Natural killer cell treated with Interleukin-12 subunit alpha and Interleukin-12 subunit beta and Interleukin-15 and Interleukin-18, amount 100 ng/mL, for 72 hours (primary cell): ENCODE data around the gene WTAP. TPM values are rescaled to one million over a fixed set of nuclear protein-coding genes. Genes with fewer than 3 reads are reported as not detected.
A peak's percentile ranks its signal among the peaks of the same experiment; 100 is the strongest.

Experiments used
- ATAC-seq, 2 donors: fragments of 150-1000 bp; cut with Tn5 transposase in 1 of 2; sonication (Bioruptor Pico), chemical (Tn5 transposase) in 1 of 2; 2 replicates each; pipeline ENCODE4 v1.10.0; 2021
- DNase-seq: peaks from one replicate; pipeline ENCODE4 v3.0.0; 2022; ENCODE audit warnings: low spot score
- H3K27ac Mint-ChIP-seq, 2 donors: 1 replicate in 1 of 2; 2 replicates in 1 of 2; pipeline ENCODE4 v1.8.0; 2022; ENCODE audit warnings: mixed read lengths in 2 of 2, mild to moderate bottlenecking in 1 of 2, moderate library complexity in 1 of 2
- H3K27me3 Mint-ChIP-seq, 2 donors: 1 replicate in 1 of 2; 2 replicates in 1 of 2; pipeline ENCODE4 v1.8.0; 2022; ENCODE audit warnings: mixed read lengths in 2 of 2
- H3K36me3 Mint-ChIP-seq: one replicate; pipeline ENCODE4 v1.8.0; 2022; ENCODE audit warnings: mixed read lengths
- H3K4me1 Mint-ChIP-seq, 2 donors: 1 replicate in 1 of 2; 2 replicates in 1 of 2; pipeline ENCODE4 v1.8.0; 2022; ENCODE audit warnings: low read depth in 2 of 2, mixed read lengths in 2 of 2, mild to moderate bottlenecking in 1 of 2
- H3K4me3 Mint-ChIP-seq: one replicate; pipeline ENCODE4 v1.8.0; 2022; ENCODE audit warnings: mixed read lengths
- H3K9me3 Mint-ChIP-seq: 2 replicates; pipeline ENCODE4 v1.8.0; 2022; ENCODE audit warnings: mixed read lengths
- total RNA-seq, 2 donors: library from RNA; stranded (reverse); gene quantifications; one replicate each; pipeline ENCODE4 v1.2.3, GENCODE V29; 2022

Gene WTAP
- 100 to 1,000 TPM in 1 of 2 donors, 10 to 100 TPM in 1; 98.4 to 106 TPM for total RNA-seq

DNA sequence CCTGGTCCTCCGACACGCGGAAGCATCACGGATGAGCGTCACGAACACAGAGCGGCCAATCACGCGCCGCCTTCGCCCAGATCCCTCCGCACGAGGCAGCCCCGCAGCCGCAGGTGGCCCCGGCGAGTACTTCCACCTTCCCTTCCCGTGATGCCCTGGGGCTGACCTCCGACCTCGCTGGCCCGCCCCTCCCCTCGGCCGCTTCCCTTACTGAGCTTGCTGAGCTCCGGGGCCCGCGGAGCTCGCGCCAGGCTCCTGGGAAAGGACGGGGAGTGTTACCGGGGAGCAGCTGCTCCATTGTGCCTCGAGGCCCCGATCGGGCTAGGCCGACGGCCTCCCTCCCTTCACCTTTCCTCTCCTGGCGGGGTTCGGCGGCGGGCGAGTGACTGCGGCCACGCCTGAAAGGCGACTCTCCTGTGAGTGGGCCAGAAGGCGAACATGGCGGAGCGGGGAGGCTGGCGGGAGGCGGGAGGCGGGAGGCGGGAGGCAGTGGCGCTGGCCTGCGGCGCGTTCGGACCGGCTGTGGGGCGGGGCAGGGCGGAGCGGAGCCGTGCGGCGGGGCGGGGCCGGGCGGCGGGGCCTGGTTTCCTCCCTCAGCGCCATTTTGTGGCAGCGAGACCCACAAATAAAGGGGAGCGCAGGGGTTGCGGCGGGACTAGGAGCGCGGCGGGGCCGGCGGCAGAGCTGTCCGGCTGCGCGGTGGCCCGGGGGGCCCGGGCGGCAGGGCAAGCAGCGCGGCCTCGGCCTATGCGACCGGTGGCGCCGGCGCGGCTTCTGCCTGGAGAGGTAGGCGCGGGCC is at the start of gene WTAP:
Gene WTAP (plus strand): TSS at position 589 of the 799 bp plus-strand sequence. CDS start 8,760 bp downstream, outside the sequence.
- no peaks in the 10 kb centered on the region for H3K27me3 Mint-ChIP-seq
- peak within 1 kb of the TSS; percentile 96 to 98 for H3K27ac Mint-ChIP-seq
- ATAC-seq (peak; percentile 94), DNase-seq (peak; percentile 97)
- peak within 1 kb of the TSS; percentile 98 for H3K4me3 Mint-ChIP-seq
- peaks cover 15% of the 10 kb centered on the region for H3K36me3 Mint-ChIP-seq
- peaks cover 30 to 41% of the 10 kb centered on the region in 2 donors for H3K4me1 Mint-ChIP-seq
- H3K9me3 Mint-ChIP-seq, result peaks cover 4% of the 10 kb centered on the region

DNA sequence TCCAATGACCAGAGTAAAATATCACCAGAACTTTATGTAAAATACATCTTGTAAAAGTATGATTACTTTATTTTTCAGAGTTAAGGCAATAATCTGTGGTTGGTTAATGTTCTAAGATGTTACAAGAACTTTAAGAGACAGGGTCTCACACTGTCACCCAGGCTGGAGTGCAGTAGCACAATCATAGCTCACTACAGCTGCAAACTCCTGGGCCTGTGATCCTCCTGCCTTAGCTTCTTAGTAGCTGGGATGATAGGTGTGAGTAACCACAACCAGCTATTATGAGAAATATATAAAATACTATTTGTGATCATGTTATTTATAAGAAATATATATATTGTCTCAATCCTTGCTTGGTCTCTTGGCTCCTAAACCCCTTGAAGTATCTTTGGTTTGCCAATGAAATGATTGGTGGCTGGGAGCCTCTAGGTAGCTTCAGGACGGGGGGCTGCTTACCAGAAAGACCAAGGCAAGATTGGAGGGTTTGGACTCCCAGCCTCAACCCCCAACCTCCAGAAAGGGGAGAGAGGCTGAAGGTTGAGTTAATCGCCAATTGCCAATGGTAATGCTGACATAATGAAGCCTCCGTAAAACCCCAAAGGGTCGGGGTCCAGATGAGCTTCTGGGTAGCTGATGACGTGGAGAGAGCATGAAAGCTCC is 49.7 kb upstream of the WTAP start:
- H3K36me3 Mint-ChIP-seq, result peaks cover 31% of the 10 kb centered on the region
- H3K4me1 Mint-ChIP-seq, result peaks cover 18 to 39% of the 10 kb centered on the region in 2 donors
- H3K27me3 Mint-ChIP-seq, result no peaks in the 10 kb centered on the region
- H3K4me3 Mint-ChIP-seq, result no peak overlapping the region
- no peak for ATAC-seq
- H3K27ac Mint-ChIP-seq, result no peak overlapping the region
- no peak for DNase-seq
- no peaks in the 10 kb centered on the region for H3K9me3 Mint-ChIP-seq

DNA sequence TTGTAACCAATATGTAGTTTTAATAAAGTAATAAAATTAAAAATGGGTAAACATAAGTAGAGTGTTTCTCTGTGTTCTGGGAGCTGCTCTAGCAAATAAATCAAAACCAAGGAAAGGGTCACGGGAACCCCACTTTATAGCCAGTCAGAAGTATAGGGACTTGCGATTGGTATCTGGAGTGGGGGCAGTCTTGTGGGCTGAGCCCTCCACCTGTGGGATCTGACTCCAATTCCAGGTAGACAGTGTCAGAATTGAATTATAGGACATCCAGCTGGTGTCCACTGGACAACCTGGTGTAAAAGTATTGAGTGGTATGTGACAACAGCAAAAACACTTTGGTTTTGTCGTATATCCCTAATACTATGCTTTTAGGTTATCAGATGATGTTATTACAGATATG is 48.7 kb upstream of the WTAP start:
- Mint-ChIP-seq H3K9me3 (no peaks in the 10 kb centered on the region), H3K27me3 (no peaks in the 10 kb centered on the region), H3K4me3 (no peak overlapping the region), H3K4me1 (peaks cover 14 to 32% of the 10 kb centered on the region in 2 donors), H3K36me3 (peaks cover 25% of the 10 kb centered on the region), H3K27ac (no peak overlapping the region)
- DNase-seq (no peak), ATAC-seq (no peak)

DNA sequence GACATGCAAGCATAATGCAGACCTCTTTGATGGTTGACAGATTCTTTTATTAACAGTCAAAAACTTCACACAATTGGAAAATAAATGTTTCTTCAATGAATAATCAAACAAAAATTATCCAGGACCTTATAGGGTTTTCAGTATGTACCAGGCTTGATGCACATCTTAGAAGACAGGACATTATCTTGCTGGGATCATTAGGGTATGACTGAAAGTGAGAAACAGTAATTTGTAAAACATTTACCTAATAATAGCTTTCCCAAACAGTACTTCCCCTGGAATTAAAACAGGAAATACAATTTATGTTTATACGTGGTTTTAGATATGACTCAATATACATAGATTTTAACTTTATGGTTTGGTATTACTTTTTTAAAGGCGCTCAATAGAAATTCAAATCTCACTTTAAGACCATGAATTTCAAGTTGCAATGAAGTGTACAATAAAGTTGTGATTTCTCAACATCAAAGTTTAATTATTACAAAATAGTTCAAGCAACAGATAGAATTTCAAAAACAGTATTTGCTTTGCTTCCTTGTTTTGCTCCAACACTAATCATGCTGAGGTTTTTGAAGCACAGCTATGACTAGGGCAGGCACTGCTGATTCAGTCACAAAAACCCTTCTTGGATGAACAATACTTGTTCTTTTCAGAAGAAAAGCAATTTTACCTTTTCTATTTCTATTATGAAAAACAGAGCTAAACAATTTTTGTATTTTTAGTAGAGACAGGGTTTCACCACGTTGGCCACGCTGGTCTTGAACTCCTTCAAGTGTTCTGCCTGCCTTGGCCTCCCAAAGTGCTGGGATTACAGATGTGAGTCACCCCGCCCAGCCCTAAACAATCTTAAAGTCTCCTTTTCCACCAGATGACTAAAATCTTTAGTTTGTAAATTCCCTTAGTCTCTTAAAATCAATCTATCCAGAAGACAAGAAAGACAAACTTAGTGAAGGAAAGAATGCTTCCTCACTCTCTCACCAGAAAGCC is 47.9 kb upstream of the WTAP start:
- no peak for DNase-seq
- Mint-ChIP-seq H3K36me3 (peaks cover 23% of the 10 kb centered on the region), H3K27me3 (no peaks in the 10 kb centered on the region), H3K9me3 (no peaks in the 10 kb centered on the region), H3K4me3 (peak overlapping the region; percentile 46), H3K4me1 (peaks cover 11 to 30% of the 10 kb centered on the region in 2 donors), H3K27ac (peak overlapping the region; percentile 41 to 84)
- no peak for ATAC-seq

DNA sequence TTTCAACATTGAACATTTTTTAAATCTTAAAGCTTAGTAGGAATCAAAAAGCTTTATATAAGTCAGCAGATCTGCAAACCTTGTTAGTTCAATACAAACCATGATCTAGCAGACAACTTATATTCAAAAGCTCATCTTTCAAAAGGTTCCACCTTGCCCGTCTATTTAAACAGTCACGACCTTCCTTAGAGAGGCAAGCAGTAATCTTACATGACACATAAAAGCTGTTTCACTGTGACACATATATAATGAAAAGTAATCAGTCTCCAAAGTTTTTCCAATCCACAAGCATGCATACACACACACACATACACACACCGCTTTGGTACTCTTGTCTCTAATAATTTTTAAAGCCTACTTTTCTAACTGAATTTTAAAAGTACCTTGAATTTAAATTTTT is 47.2 kb upstream of the WTAP start:
- peak overlapping the region; percentile 46 for H3K4me3 Mint-ChIP-seq
- peaks cover 11 to 30% of the 10 kb centered on the region in 2 donors for H3K4me1 Mint-ChIP-seq
- ATAC-seq, result no peak
- H3K9me3 Mint-ChIP-seq, result no peaks in the 10 kb centered on the region
- peaks cover 28% of the 10 kb centered on the region for H3K36me3 Mint-ChIP-seq
- no peak for DNase-seq
- peak overlapping the region; percentile 41 to 84 for H3K27ac Mint-ChIP-seq
- H3K27me3 Mint-ChIP-seq, result no peaks in the 10 kb centered on the region

DNA sequence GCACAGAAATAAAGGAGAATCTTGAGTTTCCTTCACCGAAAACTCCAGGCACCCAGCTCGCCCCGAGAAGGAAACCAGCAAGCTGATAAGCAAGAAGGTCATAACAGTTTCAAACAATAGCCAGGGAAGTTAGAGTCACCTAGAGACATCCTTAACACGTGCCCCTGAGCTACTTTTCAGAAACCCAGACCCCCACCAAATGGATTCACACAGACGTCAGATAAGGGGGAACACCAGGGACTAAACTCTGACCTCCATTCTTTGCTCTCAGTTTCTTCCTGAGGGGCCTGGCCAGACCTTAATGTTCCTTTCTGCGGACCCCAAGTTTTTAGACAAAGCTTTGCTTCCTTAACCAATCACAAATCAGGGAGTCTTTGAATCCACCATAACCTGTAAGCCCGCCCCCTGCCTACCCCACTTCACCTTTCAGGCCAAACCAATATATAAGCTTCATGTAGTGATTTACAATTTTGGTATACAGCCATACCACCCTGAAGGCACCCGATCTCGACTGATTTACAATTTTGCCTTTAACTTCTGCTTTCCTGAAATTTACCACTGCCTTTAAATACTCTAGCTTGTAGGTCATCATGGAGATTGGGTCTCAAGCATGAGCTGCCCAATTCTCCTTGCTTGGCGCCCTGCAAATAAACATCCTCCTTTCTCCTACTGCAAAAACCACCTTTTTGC is 46.0 kb upstream of the WTAP start:
- H3K4me1 Mint-ChIP-seq, result peaks cover 11 to 33% of the 10 kb centered on the region in 2 donors
- H3K4me3 Mint-ChIP-seq, result no peak overlapping the region
- H3K27me3 Mint-ChIP-seq, result no peaks in the 10 kb centered on the region
- DNase-seq (no peak), ATAC-seq (no peak)
- H3K27ac Mint-ChIP-seq, result peak overlapping the region in 1 of 2 donors; percentile 17
- peaks cover 28% of the 10 kb centered on the region for H3K36me3 Mint-ChIP-seq
- no peaks in the 10 kb centered on the region for H3K9me3 Mint-ChIP-seq

DNA sequence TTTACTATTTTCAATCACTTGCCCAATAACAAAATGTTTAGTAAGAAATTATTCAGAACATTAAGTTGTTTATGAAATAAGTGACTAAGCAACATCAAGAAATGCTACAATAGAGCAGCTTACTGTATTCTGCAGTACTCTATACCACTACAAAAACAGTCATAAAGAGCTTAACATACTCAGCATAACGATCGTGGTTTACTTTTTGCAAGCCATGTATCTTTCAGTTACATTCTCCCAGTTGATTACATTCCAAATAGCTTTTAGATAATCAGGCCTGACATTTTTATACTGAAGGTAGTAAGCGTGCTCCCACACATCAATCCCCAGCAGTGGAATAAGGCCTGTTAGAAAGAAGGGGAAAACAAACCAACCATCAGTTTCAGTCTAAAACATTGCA is 45.0 kb upstream of the WTAP start:
- H3K4me1 Mint-ChIP-seq, result peaks cover 16 to 36% of the 10 kb centered on the region in 2 donors
- H3K4me3 Mint-ChIP-seq, result no peak overlapping the region
- no peaks in the 10 kb centered on the region for H3K27me3 Mint-ChIP-seq
- peak overlapping the region in 1 of 2 donors; percentile 41 for H3K27ac Mint-ChIP-seq
- no peak for DNase-seq
- H3K9me3 Mint-ChIP-seq, result no peaks in the 10 kb centered on the region
- peaks cover 32% of the 10 kb centered on the region for H3K36me3 Mint-ChIP-seq
- ATAC-seq, result peak in 1 of 2 donors; percentile 56

DNA sequence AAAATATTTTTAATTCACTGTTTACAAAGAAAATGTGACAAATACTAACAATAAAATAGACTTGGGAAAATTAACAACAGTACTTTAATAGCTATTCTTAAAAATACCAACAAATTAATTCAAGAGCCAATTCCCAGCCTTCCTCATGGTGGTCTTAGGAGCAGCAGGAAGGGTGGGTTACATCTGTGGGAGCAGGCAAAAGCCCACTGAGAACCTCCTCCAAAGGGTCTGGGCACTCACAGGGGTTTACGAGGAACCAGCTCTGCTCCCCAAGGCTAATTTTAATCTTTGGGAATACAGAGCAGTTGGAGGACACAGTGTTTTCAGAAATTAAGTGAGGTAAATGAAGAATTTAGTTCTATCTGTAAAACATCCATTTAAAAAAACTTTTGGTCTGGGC is 44.5 kb upstream of the WTAP start:
- H3K4me1 Mint-ChIP-seq, result peaks cover 16 to 39% of the 10 kb centered on the region in 2 donors
- H3K27ac Mint-ChIP-seq, result peak overlapping the region in 1 of 2 donors; percentile 41
- peaks cover 32% of the 10 kb centered on the region for H3K36me3 Mint-ChIP-seq
- H3K9me3 Mint-ChIP-seq, result no peaks in the 10 kb centered on the region
- ATAC-seq (no peak), DNase-seq (no peak)
- H3K27me3 Mint-ChIP-seq, result no peaks in the 10 kb centered on the region
- H3K4me3 Mint-ChIP-seq, result no peak overlapping the region

DNA sequence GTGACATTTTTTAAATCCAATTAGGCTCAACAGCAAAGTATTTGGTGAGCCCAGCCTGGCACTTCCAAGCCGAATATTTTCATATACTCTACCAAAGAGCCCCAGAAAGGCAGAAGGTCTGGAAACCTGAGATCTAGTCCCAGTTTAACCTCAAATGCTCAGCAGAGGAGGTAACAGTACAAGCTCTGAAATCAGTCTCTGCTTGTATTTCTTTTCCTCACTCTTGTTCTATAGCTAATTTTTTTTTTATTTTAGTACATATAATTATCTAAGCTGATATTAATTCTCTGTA is 43.3 kb upstream of the WTAP start:
- DNase-seq (no peak), ATAC-seq (no peak)
- Mint-ChIP-seq H3K27me3 (no peaks in the 10 kb centered on the region), H3K4me1 (peaks cover 24 to 46% of the 10 kb centered on the region in 2 donors), H3K36me3 (peaks cover 40% of the 10 kb centered on the region), H3K27ac (no peak overlapping the region), H3K9me3 (no peaks in the 10 kb centered on the region), H3K4me3 (no peak overlapping the region)

DNA sequence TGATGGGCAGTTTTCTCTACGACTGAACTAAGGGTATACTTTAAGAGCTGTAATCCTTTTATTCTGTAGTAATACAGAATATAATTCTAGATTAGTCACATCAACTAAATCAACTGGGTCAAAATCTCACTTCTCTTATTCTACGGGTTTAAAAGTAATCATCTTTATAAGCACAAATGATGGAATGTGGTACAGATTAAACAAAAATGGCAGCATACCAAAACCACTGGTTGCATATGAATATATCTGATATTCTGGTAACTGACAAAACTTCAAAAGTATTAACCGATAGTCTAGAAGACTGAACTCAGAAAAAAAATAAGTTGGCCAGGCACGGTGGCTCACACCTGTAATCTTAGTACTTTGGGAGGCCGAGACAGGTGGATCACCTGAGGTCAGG is 41.3 kb upstream of the WTAP start:
- no peaks in the 10 kb centered on the region for H3K27me3 Mint-ChIP-seq
- peaks cover 27 to 46% of the 10 kb centered on the region in 2 donors for H3K4me1 Mint-ChIP-seq
- no peak for DNase-seq
- no peaks in the 10 kb centered on the region for H3K9me3 Mint-ChIP-seq
- ATAC-seq, result no peak
- peak overlapping the region; percentile 8 for H3K4me3 Mint-ChIP-seq
- peaks cover 42% of the 10 kb centered on the region for H3K36me3 Mint-ChIP-seq
- peak overlapping the region in 1 of 2 donors; percentile 80 for H3K27ac Mint-ChIP-seq

DNA sequence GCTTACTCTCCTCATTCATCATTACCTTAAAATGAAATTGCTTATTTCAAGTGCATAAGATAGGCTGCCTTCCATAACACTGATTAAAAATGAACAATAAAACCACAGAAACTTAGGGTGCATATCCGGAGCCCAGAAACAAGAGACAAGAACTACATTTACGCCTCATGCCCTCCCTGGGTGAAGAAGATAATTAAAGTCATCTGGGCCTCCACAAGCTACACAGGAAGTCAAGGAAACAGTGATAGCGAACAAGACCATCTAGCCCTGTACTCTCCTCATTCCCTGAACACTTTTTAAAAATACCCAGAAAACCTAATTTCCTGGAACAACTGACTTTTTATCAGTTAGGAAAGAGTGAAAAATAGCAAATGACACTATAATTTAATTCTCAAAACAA is 40.6 kb upstream of the WTAP start:
- ATAC-seq (no peak), DNase-seq (no peak)
- H3K36me3 Mint-ChIP-seq, result peaks cover 44% of the 10 kb centered on the region
- peak overlapping the region; percentile 65 to 80 for H3K27ac Mint-ChIP-seq
- no peaks in the 10 kb centered on the region for H3K27me3 Mint-ChIP-seq
- H3K4me1 Mint-ChIP-seq, result peaks cover 29 to 39% of the 10 kb centered on the region in 2 donors
- no peaks in the 10 kb centered on the region for H3K9me3 Mint-ChIP-seq
- H3K4me3 Mint-ChIP-seq, result peak overlapping the region; percentile 51

DNA sequence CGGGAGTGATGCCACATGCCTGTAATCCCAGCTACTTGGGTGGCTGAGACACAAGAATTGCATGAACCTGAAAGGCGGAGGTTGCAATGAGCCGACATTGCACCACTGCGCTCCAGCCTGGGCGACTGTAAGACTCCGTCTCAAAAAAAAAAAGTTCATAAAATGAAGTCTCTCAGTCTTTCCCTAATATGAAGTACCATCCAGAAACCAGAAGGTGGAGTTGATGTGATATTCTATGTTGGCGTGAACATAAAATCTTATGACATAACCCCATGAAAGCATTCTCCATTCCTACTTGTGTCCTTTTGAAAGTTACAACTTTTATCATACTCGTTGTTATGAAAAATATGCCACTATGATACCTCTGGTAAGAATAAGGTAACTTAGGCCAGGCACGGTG is 40.0 kb upstream of the WTAP start:
- H3K27ac Mint-ChIP-seq, result peak overlapping the region; percentile 65 to 80
- H3K4me3 Mint-ChIP-seq, result peak overlapping the region; percentile 51
- H3K9me3 Mint-ChIP-seq, result no peaks in the 10 kb centered on the region
- DNase-seq (no peak), ATAC-seq (no peak)
- peaks cover 33 to 35% of the 10 kb centered on the region in 2 donors for H3K4me1 Mint-ChIP-seq
- peaks cover 42% of the 10 kb centered on the region for H3K36me3 Mint-ChIP-seq
- no peaks in the 10 kb centered on the region for H3K27me3 Mint-ChIP-seq
